Natural killer cell treated with Interleukin-12 subunit alpha and Interleukin-12 subunit beta and Interleukin-15 and Interleukin-18, amount 100 ng/mL, for 72 hours (primary cell): ENCODE results near the gene EDRF1. TPM values are rescaled to one million over a fixed set of nuclear protein-coding genes. Genes with fewer than 3 reads are reported as not detected.

Experiments used
- total RNA-seq, 2 donors: library from RNA; stranded (reverse); gene quantifications; one replicate each; pipeline ENCODE4 v1.2.3, GENCODE V29; 2022

The EDRF1 gene
- total RNA-seq, 2 donors from 2014 or later, result 29.4 to 53.5 TPM

Other genes starting within 250 kb of the EDRF1 start
- not detected for gene TEX36, start 36.5 kb upstream of the EDRF1 start, total RNA-seq
- under 1 TPM in 1 of 2 donors, not detected in 1; 0.14 TPM for gene MMP21, start 56.1 kb downstream of the EDRF1 start, total RNA-seq
- gene UROS, start 103.5 kb downstream of the EDRF1 start, total RNA-seq, result 10 to 100 TPM; 45.7 to 51.4 TPM
- 10 to 100 TPM; 68.5 to 83.3 TPM for gene BCCIP, start 103.8 kb downstream of the EDRF1 start, total RNA-seq
- 10 to 100 TPM; 25.8 to 28.8 TPM for gene DHX32, start 161.6 kb downstream of the EDRF1 start, total RNA-seq
- gene FANK1, start 176.9 kb downstream of the EDRF1 start, total RNA-seq, result not detected